ENCODE data around the gene MGAT5.

MGAT5 gene

GRCh38 chr2:134370655-134371445 lies 117.0 kb downstream of the MGAT5 start:
- DNase-seq = no peak

GRCh38 chr2:134372141-134372540 lies 118.3 kb downstream of the MGAT5 start:
- DNase-seq = no peak

GRCh38 chr2:134372611-134373131 lies 118.8 kb downstream of the MGAT5 start:
- DNase-seq = no peak

- DNase-seq = no peak
These were observed 122.1 kb downstream of the MGAT5 start for GRCh38 chr2:134375935-134376334.

- no peak for DNase-seq
These were observed 123.9 kb downstream of the MGAT5 start for GRCh38 chr2:134377730-134378129.

- DNase-seq = no peak
These were observed 125.4 kb downstream of the MGAT5 start for GRCh38 chr2:134379293-134379692.

- no peak for DNase-seq
These were observed 125.8 kb downstream of the MGAT5 start for GRCh38 chr2:134379722-134380121.

- no peak for DNase-seq
These were observed 127.3 kb downstream of the MGAT5 start for GRCh38 chr2:134381141-134381540.

- DNase-seq = no peak
These were observed 130.3 kb downstream of the MGAT5 start for GRCh38 chr2:134384131-134384530.

- no peak for DNase-seq
These were observed 131.3 kb downstream of the MGAT5 start for GRCh38 chr2:134385195-134385594.

- DNase-seq = no peak
These were observed 132.4 kb downstream of the MGAT5 start for GRCh38 chr2:134386310-134386709.

- no peak for DNase-seq
These were observed 135.5 kb downstream of the MGAT5 start for GRCh38 chr2:134389381-134389780.

GRCh38 chr2:134391751-134392160 lies 137.9 kb downstream of the MGAT5 start:
- DNase-seq = no peak

GRCh38 chr2:134392442-134393074 lies 138.7 kb downstream of the MGAT5 start:
- no peak for DNase-seq

- no peak for DNase-seq
These were observed 139.2 kb downstream of the MGAT5 start for GRCh38 chr2:134393075-134393461.

- DNase-seq = no peak
These were observed 141.9 kb downstream of the MGAT5 start for GRCh38 chr2:134395779-134396178.

- DNase-seq = no peak
These were observed 142.6 kb downstream of the MGAT5 start for GRCh38 chr2:134396493-134396892.

GRCh38 chr2:134397146-134397896 lies 143.4 kb downstream of the MGAT5 start:
- DNase-seq = no peak

GRCh38 chr2:134398300-134398699 lies 144.4 kb downstream of the MGAT5 start:
- DNase-seq = no peak

GRCh38 chr2:134399096-134399495 lies 145.2 kb downstream of the MGAT5 start:
- DNase-seq = no peak

GRCh38 chr2:134401081-134401497 lies 147.2 kb downstream of the MGAT5 start:
- DNase-seq = no peak

- DNase-seq = no peak
These were observed 147.9 kb downstream of the MGAT5 start for GRCh38 chr2:134401789-134402188.

- no peak for DNase-seq
These were observed 148.5 kb downstream of the MGAT5 start for GRCh38 chr2:134402410-134402809.

Measured in NCI-H1048 (cell line).